ENCODE results near the gene VDAC1.
"Not testable (repeated sequence)": the region's sequence is repeated elsewhere in the genome, so short reads cannot be mapped to it uniquely, and the experiment has no call there.

The VDAC1 gene

GRCh38 chr5:133995341-133995740 lies 9.4 kb downstream of the VDAC1 start:
- DNase-seq (ENCODE audit: low read depth in 2 of 2): no peak

- DNase-seq (ENCODE audit: low read depth in 2 of 2): no peak
These were observed 9.8 kb downstream of the VDAC1 start for GRCh38 chr5:133994990-133995333.

GRCh38 chr5:133994297-133994989 lies 10.3 kb downstream of the VDAC1 start:
- DNase-seq (ENCODE audit: low read depth in 2 of 2): no peak

- DNase-seq (ENCODE audit: low read depth in 2 of 2): no peak
These were observed 11.4 kb downstream of the VDAC1 start for GRCh38 chr5:133993185-133993936.

GRCh38 chr5:133992429-133993155 lies 12.2 kb downstream of the VDAC1 start:
- DNase-seq (ENCODE audit: low read depth in 2 of 2): no peak

- DNase-seq (ENCODE audit: low read depth in 2 of 2): no peak
These were observed 13.4 kb downstream of the VDAC1 start for GRCh38 chr5:133991171-133991910.

GRCh38 chr5:133990396-133990795 lies 14.4 kb downstream of the VDAC1 start:
- DNase-seq (ENCODE audit: low read depth in 2 of 2): no peak

- DNase-seq (ENCODE audit: low read depth in 2 of 2): no peak
These were observed 19.1 kb downstream of the VDAC1 start for GRCh38 chr5:133985540-133986180.

GRCh38 chr5:133983674-133984073 lies 21.1 kb downstream of the VDAC1 start:
- DNase-seq (ENCODE audit: low read depth in 2 of 2): no peak

GRCh38 chr5:133981714-133982113 lies 23.1 kb downstream of the VDAC1 start:
- no peak for DNase-seq (ENCODE audit: low read depth in 2 of 2)

GRCh38 chr5:133980652-133981051 lies 24.1 kb downstream of the VDAC1 start:
- no peak for DNase-seq (ENCODE audit: low read depth in 2 of 2)

GRCh38 chr5:133978943-133979342 lies 25.8 kb downstream of the VDAC1 start:
- no peak for DNase-seq (ENCODE audit: low read depth in 2 of 2)

- no peak for DNase-seq (ENCODE audit: low read depth in 2 of 2)
These were observed 26.9 kb downstream of the VDAC1 start for GRCh38 chr5:133977858-133978257.

GRCh38 chr5:133977161-133977787 lies 27.5 kb downstream of the VDAC1 start:
- no peak for DNase-seq (ENCODE audit: low read depth in 2 of 2)

GRCh38 chr5:133975546-133975945 lies 29.2 kb downstream of the VDAC1 start:
- DNase-seq (ENCODE audit: low read depth in 2 of 2): not testable (repeated sequence)

GRCh38 chr5:133974142-133974541 lies 30.6 kb downstream of the VDAC1 start:
- no peak for DNase-seq (ENCODE audit: low read depth in 2 of 2)

- DNase-seq (ENCODE audit: low read depth in 2 of 2): no peak
These were observed 34.4 kb downstream of the VDAC1 start for GRCh38 chr5:133970325-133970909.

- no peak for DNase-seq (ENCODE audit: low read depth in 2 of 2)
These were observed 35.0 kb downstream of the VDAC1 start for GRCh38 chr5:133969654-133970324.

GRCh38 chr5:133968204-133968980 lies 36.4 kb downstream of the VDAC1 start, which contains the start of gene C5orf15:
Gene C5orf15 (minus strand): TSS chr5:133968625. CDS start chr5:133968584, 41 bp downstream.
- peak; percentile 63 to 72 for DNase-seq (ENCODE audit: low read depth in 2 of 2)
